ENCODE measurements around the gene SSBP3.

Gene SSBP3

DNA sequence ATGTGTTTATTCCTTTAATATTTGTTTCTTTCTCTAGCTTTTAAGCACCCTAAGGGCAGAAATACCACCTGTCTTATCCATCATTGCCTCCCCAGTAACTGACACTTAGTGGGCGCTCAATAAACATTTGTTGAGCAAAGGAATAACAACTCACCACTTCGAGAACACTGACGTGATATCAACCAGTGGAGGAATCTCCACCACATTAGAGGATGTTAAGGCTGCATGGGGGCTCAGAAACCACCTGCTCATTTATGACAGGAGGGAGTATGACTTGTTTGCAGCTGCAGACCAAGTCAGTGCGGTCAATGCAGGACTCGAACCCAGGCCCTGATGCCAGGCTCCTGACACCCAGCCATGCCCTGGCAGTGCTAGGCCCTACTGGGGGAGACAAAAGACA, 103.6 kb downstream of the SSBP3 start:
- TF ChIP-seq, protein P1, sequence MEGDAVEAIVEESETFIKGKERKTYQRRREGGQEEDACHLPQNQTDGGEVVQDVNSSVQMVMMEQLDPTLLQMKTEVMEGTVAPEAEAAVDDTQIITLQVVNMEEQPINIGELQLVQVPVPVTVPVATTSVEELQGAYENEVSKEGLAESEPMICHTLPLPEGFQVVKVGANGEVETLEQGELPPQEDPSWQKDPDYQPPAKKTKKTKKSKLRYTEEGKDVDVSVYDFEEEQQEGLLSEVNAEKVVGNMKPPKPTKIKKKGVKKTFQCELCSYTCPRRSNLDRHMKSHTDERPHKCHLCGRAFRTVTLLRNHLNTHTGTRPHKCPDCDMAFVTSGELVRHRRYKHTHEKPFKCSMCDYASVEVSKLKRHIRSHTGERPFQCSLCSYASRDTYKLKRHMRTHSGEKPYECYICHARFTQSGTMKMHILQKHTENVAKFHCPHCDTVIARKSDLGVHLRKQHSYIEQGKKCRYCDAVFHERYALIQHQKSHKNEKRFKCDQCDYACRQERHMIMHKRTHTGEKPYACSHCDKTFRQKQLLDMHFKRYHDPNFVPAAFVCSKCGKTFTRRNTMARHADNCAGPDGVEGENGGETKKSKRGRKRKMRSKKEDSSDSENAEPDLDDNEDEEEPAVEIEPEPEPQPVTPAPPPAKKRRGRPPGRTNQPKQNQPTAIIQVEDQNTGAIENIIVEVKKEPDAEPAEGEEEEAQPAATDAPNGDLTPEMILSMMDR (IDR thresholded peaks at IDR 0.05; ENCODE audit: low read length, missing control alignments), result no peak
- H3K4me3 ChIP-seq (replicated peaks; ENCODE audit: low read depth, low read length), result no peak overlapping the region
- DNase-seq (ENCODE audit: low read depth), result no peak

DNA sequence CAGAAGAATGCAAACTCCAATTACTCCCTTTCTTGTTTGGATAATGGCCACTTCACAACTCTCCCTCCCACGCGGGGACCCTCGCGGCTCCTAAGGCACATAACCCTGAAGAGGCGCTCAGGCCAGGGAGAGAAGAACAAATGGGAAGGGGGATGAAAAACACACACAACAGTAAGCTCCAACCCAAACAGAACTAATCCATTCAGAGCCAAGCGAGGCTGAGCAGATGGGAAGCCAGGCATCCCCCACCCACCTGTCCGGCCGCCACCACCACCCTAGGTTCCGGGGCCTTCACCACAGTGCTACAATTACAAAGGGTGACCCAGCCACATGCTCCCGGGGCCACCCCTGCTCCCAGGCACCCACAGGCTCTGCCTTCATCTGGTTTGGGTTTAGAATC, 104.7 kb downstream of the SSBP3 start:
- TF ChIP-seq, protein P1 (IDR thresholded peaks at IDR 0.05; ENCODE audit: low read length, missing control alignments), result no peak
- DNase-seq (ENCODE audit: low read depth), result no peak
- no peak overlapping the region for H3K4me3 ChIP-seq (replicated peaks; ENCODE audit: low read depth, low read length)

- H3K4me3 ChIP-seq (replicated peaks; ENCODE audit: low read depth, low read length), result no peak overlapping the region
- TF ChIP-seq, protein P1 (IDR thresholded peaks at IDR 0.05; ENCODE audit: low read length, missing control alignments), result no peak
- DNase-seq (ENCODE audit: low read depth), result no peak
These were observed 105.8 kb downstream of the SSBP3 start for GRCh38 chr1:54300401-54300800.

DNA sequence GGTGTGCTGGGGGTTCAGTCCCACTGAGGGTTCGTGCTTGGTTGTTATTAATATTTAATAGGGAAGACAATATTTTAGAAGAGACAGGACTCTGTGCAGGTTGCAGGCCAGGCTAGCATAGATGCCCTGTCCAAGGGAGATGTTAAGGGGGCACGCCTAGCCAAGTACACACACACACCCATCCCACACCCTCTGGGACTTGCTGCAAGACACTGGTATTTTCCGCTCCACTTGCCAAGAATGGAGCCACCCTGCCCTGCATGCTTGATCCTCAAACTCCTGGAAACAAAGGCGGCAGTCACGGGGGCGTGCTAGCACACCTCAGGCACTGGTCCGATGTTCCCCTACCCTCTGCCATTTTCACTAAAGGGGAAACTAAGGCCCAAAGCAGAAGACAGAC, 107.2 kb downstream of the SSBP3 start:
- DNase-seq (ENCODE audit: low read depth), result no peak
- H3K4me3 ChIP-seq (replicated peaks; ENCODE audit: low read depth, low read length), result no peak overlapping the region
- TF ChIP-seq, protein P1 (IDR thresholded peaks at IDR 0.05; ENCODE audit: low read length, missing control alignments), result no peak

GRCh38 chr1:54298284-54299033, 107.7 kb downstream of the SSBP3 start:
- DNase-seq (ENCODE audit: low read depth), result no peak
- TF ChIP-seq, protein P1 (IDR thresholded peaks at IDR 0.05; ENCODE audit: low read length, missing control alignments), result no peak
- no peak overlapping the region for H3K4me3 ChIP-seq (replicated peaks; ENCODE audit: low read depth, low read length)

DNA sequence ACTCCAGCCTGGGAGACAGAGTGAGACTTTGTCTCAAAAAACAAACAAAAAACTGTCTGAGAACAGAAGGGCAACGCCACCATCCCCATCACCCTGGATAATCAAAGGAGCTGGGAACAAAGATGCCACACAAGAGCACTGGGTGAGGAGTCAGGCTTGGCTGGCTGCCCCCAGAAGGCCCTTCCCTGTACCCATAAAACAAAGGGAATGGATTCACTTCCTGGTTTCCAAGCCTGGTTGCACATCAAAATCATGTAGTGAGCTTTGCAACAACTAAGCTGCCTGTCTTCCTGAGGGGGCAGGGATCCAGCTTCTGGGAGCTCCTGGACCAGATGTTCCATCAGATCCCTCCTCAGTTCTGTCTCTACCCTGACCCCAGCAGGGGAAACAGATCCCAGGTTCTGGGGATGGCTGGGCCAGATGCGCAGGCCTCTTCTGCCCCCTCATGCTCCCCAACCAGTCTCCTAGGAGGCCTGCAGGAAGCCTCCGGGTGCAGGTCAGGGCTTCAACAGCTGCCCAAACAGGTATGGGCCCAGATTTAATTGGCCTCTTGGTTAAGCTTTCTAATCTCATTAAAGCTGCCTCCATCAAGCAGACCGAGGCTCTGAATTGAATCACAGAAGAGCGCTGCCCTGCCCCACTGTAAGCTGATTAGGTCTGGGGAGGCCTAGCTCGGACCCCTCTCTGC, 108.5 kb downstream of the SSBP3 start:
- peak; percentile 31 for DNase-seq (ENCODE audit: low read depth)
- TF ChIP-seq, protein P1 (IDR thresholded peaks at IDR 0.05; ENCODE audit: low read length, missing control alignments), result no peak
- no peak overlapping the region for H3K4me3 ChIP-seq (replicated peaks; ENCODE audit: low read depth, low read length)

Data from fibroblast of pulmonary artery (primary cell).